Posterior cingulate gyrus (tissue), 11 donors: Measurements from ENCODE around the gene KAT6B.
A peak's percentile ranks its signal among the peaks of the same experiment; 100 is the strongest.

Experiments
- DNase-seq, 10 donors: peaks; one replicate each; pipeline versions ENCODE4 v3.0.0 to v3.0.0-alpha.2; 2020 to 2021; ENCODE audit warnings: mixed read lengths in 3 of 10
- intact Hi-C: fragments of 100-400 bp; cut with DNase I; formaldehyde crosslinking; loops from one replicate; pipeline ENCODE4 v1.15.1; 2023

KAT6B gene

DNA sequence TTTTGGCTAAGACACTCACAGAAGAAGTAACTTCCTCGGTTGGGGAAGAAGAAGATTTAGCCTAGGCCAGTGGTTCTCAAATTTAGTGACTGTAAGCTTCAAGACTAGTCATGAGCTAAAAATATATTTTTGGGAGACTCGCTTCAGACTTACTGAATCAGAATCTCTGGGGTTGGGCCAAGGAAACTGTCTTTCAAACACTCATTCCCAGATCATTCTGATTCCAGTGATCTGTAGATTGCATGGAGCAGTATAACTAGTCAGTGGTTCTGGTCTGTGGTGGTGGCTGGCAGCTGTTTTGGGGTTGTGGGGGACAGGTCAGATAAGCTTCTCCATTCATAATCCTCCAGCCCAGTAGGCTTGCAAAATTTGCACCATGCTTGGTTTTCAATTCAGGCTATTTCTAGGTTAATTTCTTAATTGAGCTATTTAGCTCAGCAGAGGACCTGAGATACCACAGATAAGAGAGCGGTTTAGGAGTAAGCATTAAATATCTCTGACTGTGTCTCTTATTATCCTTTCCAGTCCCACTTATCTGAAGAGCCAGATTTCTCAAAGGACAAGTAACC lies 3.8 kb upstream of the KAT6B start:
- peak in 2 of 10 donors; percentile 20 to 33 for DNase-seq
- intact Hi-C loops: loop anchor here (10.0 kb wide), 3 partner anchors 102 to 558 kb away; no protein-coding TSS in a partner anchor

- intact Hi-C loops: loop anchor here (10.0 kb wide), 3 partner anchors 101 to 559 kb away; no protein-coding TSS in a partner anchor
- no peak for DNase-seq
Measured at GRCh38 chr10:74823791-74824183, 2.6 kb upstream of the KAT6B start.

DNA sequence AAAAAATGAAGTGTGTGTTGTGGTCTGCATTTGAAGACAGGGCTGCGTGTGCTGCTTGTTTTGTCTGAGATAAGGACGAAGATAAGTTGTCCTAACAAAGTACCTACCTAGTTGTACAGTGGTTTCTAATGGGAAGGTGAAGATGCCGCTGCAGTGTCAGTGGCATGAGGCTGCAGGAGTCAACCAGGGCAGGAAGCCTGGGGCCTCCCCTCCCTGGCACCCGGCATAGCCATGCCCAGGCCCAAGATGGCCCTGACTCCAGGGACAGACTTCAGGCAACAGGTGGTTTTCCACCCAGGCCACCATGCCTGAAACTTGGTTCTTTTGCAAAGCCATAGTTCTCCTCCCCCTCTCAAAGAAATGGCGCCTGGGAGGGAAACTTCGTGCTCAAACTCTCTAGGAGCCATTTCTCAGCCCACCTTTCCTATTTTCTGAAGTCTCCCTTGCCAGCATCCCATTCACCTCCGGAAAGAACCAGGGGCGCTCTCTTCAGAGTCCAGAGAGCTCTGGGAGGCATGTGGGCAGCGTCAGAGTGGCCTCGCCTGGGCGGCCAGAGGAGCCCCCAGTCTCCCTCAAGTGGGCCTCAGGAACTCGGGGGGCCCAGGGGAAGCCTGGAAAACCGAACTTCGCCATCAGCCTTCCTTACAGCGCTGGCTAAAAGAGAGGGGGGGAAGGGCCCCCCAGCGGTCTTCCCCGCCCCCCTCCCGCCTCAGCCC lies 2.1 kb upstream of the KAT6B start:
- peak in 5 of 10 donors; percentile 11 to 86 (median 18) for DNase-seq
- intact Hi-C loops: loop anchor here (10.0 kb wide), 3 partner anchors 100 to 560 kb away; no protein-coding TSS in a partner anchor

DNA sequence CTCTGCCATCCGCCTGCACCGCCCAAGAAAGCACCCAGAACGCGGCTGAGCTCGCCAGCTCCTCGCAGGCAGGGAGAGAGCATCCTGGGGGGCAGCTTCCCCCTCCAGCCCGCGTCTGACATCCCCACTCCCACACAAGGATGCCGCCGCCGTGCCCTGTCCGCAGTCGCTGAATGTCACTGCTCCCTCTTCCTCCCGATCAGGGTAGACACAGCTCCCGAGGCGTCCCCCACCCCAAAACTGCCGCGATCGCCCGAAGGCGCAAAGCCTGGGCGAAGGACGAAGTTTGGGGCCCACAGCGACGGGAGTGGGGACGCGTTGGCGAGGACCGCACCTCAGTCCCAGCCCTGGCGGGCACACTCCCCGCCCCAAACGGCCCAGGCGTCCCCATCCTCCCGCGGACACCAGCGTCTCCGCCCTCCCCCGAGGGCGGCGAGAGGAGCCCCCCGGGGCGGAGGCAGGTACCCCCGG lies 1.5 kb upstream of the KAT6B start:
- DNase-seq: peak; percentile 26 to 91 (median 46)
- intact Hi-C loops: loop anchor here (5.0 to 10.0 kb wide), 5 partner anchors 100 to 560 kb away; no protein-coding TSS in a partner anchor

DNA sequence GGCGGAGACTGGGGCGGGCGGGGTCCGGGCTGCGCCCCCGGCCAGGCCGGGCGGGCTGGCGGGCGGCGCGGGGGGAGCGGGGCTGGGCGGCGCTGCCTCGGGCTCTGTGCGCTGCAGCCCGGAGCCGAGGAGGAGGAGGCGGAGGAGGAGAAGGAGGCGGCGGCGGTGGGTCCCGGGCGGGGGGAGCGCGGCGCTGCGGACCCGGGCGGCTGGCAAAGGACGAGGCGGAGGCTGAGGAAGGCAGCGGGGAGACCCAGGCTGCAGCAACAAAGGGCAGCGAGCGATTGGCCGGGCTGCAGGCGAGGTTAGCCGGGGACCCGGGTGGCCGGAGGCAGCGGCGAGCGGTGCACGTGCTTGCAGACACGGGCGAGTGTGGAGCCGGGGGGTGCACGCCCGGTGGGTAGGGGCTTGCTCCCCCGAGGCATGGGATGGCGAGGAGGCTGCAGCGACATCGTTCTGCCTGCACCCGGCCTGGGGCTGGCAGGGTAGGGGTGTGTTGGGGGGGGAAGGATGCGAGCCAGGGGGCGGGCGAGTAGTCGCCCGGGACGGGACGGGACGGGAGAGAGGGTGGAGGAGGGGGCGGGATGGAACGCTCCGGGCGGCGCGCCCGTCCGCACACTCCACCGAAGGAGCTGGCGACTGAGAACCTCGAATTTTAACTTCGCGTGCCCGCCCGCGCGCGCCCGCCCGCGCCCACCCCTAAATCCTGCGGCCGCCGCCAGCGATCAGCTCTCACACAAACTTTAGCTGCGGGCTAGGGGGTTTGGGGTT lies 844 bp upstream of the KAT6B start:
- DNase-seq: peak; percentile 34 to 94 (median 53)
- intact Hi-C loops: loop anchor here (5.0 to 10.0 kb wide), 5 partner anchors 99 to 561 kb away; no protein-coding TSS in a partner anchor

DNA sequence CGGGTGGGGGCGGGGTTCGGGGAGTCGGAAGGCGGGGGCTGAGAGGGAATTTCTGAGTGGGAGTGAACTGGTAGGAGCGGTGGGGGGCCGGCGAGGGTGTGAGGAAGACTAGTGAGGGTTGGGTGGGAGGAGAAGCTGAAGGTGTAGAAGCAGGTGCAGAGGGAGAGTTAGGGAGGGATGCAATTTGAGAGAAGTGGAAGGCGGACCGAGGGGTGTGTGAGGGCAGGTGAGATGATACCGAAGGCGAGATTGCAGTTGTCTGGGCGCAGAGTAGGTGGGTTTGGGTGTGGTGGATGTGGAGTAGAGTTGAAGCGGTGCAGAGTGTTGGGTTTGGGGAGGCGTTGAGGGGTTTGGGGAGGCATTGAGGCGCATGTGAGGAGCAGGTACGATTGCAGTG lies 643 bp downstream of the KAT6B start:
- intact Hi-C loops: loop anchor here (5.0 to 10.0 kb wide), 5 partner anchors 98 to 562 kb away; no protein-coding TSS in a partner anchor
- peak in 1 of 10 donors; percentile 14 for DNase-seq

DNA sequence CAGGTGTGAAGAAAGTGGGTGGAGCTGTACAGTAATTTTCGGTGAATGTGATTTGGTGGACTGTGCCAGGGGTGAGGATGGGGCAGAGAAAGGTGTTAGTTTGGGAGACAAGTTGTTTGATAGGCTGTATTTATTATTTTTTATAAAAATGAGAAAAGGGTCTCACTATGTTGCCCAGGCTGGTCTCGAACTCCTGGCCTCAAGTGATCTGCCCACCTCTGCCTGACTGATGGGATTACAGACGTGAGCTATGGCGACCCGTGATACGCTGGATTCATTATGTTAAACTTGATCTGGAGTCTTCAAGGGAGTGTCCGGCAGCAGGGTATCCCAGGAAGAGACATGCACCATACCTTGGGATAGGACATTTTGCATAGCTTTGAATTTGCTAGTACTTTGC lies 1.3 kb downstream of the KAT6B start:
- no peak for DNase-seq
- intact Hi-C loops: loop anchor here (5.0 to 10.0 kb wide), 5 partner anchors 97 to 563 kb away; no protein-coding TSS in a partner anchor

GRCh38 chr10:74828946-74829345 lies 2.5 kb downstream of the KAT6B start:
- no peak for DNase-seq
- intact Hi-C loops: loop anchor here (5.0 to 10.0 kb wide), 5 partner anchors 96 to 564 kb away; no protein-coding TSS in a partner anchor

DNA sequence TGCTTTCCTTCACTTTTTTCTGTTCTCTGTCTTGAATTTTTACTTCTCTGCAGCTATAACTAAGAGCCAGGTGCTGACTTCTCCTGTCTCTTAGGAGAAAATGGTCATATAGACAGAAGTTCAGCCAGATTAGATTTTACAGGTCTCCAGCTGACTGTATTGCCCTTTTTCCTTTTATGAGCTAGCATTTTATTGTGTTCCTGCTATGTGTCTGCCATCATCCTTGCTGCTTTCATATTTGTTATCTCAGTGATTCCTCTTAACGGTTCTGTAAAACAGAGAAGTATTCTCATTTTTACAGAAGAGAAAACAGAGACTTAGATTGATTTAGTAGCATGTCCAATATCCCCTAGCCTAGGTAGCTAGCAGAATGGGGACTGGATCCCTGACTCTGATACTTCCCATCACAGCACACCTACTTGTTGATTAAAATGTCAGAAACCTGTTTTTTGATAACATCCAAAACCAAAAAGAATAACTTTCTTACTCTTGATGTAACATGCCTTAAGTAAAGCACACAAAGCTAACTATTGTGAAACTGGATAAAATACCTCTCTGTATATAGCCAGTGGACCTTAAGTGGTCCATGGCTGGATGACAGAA lies 5.2 kb downstream of the KAT6B start:
- intact Hi-C loops: no loop called here
- no peak for DNase-seq

DNA sequence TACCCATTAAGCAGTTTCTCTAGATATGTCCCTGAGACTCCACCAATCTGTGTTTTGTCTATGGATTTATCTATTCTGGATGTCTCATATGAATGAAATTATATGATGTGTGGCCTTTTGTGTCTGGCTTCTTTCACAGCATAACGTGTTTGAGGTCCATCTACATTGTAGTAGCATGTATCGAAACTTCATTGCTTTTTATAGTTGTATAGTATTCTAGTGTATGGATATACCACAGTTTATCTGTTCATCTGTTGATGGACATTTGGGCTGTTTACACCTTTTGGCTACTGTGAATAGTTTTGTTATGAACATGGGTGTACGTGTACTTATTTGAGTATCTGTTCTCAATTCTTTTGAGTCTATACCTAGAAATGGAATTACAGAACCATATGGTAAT lies 9.6 kb downstream of the KAT6B start:
- intact Hi-C loops: no loop called here
- DNase-seq: no peak

DNA sequence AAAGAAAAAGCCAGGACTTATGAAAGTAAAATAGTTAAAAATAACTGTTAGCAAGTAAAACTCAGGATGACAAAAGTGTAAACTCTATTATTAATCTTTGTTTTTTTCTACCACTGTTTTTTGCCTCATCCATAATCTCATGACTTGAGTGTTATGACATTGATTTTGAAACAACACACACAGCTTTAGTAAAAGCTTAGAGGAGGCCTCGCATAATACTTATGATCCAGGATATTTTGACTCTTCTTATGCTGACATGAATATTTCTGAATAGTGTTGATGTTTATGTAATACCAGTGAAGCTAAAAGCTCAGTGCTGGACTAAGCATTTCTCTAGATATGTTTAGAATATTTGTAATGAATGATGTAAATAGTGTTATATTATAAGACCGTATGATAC lies 10.5 kb downstream of the KAT6B start:
- DNase-seq: no peak
- intact Hi-C loops: no loop called here

DNA sequence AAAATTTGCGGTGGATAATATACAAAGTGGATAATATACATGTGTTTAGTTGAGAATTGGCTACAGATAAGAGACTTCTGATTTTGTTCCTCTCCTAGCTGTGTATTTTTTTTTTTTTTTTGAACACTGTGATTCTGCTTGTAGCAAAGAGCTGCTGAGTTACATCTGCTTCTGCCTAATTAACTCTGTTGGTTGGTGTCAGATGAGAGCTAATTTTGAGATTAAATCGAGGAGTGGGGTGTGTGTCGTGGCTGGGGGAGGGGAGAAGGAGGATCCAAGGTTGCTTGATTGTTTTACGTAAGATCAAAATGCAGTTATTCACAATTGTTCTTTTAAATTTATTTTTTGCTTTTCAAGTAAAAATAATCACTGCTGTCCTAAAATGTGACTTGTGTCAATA lies 11.3 kb downstream of the KAT6B start:
- no peak for DNase-seq
- intact Hi-C loops: no loop called here

DNA sequence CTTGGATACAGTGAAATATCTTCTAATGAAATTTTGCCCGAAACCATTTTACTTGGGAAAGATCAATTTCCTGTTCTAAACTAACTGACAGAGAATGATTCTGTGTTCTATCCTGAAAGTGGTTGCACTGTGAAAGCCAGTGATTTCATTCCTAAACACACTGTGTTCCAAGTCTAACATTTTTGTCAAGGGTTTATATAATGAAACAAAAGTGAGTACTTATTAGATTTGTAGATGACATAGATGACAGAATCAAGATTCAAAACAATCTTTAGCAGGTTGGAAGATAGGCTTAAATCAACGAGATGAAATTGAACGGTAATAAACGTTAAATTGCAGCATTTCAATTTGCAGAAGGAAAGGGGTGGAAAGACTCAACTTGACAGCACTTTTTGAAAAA lies 13.3 kb downstream of the KAT6B start:
- DNase-seq: no peak
- intact Hi-C loops: no loop called here

- intact Hi-C loops: no loop called here
Measured at GRCh38 chr10:74841265-74841973, 15.0 kb downstream of the KAT6B start.

DNA sequence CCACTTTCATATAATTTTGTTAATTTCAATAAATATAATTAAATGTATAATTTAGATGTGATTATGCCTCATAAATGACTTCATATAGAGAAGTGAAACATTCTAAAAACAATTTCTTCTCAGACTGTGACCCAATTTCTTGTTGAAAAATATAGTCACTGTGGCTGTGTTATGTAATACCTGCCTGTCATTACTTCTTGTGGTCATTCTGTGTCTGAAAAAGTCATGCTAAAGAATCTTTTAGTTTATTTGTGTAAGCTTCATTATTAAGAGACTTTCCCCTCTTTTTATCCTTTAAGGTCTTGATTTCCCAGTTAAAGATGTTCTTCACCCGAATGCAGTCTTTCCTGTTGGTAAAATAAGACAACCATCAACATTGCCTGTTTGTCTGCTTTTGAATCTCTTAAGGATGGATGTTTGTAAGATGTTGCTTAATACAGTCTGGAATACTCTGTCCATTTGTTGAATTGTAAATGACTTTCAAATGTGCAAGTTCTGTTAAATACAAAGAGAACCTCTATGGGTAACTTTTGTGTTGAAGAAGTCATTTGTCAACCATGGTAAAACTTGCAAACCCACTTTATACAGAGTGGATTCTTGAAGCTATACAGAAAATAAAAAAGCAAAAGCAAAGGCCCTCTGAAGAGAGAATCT lies 16.0 kb downstream of the KAT6B start:
- intact Hi-C loops: no loop called here
- DNase-seq: no peak

More at GRCh38 chr10:74841265-74841973, 15.0 kb downstream of the KAT6B start:
- no peak for DNase-seq

GRCh38 chr10:74846958-74847357 lies 20.6 kb downstream of the KAT6B start:
- no peak for DNase-seq
- intact Hi-C loops: no loop called here

DNA sequence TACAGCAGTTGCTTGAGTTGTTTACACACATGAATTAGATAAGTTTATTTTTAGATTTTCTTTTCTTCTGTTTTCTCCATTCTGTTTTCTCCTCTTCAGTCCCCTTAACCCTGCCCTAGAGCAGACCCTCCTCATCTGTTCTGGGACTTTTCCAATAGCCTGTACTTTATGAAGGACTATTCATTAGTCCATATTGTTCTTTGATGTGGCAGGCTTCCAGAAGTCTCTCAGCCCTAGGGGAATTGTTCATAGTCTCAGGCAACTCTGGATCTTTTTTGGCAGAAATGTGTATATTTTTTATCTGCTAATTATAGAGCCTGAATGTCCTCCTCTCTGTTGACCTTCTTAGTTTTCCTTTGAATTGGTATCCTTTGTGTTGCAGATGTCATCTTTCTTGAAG lies 25.4 kb downstream of the KAT6B start:
- DNase-seq: no peak
- intact Hi-C loops: no loop called here

GRCh38 chr10:74852381-74852780 lies 26.0 kb downstream of the KAT6B start:
- intact Hi-C loops: no loop called here
- no peak for DNase-seq

DNA sequence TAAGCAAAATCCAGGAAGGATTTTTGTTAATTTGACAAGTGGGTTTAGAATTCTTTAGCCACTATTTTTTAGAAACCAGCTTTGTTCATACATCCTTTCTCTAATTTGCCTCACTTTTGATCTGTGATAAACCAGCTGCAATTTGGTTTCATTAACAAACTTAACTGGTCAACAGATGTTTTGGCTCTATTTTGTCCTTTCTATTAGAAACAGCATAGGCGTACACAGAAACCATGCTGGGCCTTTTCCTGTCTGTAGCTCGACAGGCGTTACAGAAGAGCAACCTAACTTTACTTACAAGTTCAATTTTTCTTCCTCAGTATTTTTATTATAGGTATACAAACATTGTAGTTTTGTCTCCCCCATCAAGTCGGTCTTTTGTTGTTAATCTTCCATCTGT lies 28.2 kb downstream of the KAT6B start:
- DNase-seq: no peak
- intact Hi-C loops: no loop called here
